Breast epithelium (tissue), 3 donors: Measurements from ENCODE around the gene FHOD3.

ENCODE experiments used
- POLR2A ChIP-seq: fragments of 450-650 bp; IDR thresholded peaks from one replicate; pipeline ENCODE4 v1.6.1; 2016; ENCODE audit warnings: antibody characterized with exemption, mild to moderate bottlenecking, moderate library complexity
- POLR2AphosphoS5 ChIP-seq, 3 donors: sonication (generic); formaldehyde crosslinking; IDR thresholded peaks; one replicate each; pipeline ENCODE4 v1.6.1; 2017; ENCODE audit warnings: antibody characterized with exemption in 3 of 3
- TF ChIP-seq, protein P1 (sequence below), 3 donors: fragments of 450-650 bp; IDR thresholded peaks; one replicate each; pipeline ENCODE4 v1.5.1; 2016 to 2017; ENCODE audit warnings: antibody characterized with exemption in 3 of 3, mild to moderate bottlenecking in 3 of 3, moderate library complexity in 3 of 3

DNA sequence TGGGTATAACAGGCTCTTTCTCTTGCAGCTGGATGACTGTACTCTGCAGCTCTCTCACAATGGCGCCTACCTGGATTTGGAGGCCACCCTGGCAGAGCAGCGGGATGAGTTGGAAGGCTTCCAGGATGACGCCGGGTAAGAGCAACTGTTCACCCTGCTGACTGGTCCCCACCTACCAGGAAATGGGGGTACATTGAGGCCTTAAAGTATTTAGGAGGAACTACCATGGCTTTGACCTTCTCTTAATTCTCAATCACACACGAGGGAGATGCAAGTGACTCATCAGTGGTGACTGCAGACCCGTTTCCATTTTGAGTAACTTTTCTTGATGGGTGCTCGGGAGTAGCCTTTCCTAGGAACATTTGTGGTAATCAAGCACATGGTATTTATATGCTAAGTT lies 58.0 kb downstream of the FHOD3 start:
- TF ChIP-seq, protein P1, sequence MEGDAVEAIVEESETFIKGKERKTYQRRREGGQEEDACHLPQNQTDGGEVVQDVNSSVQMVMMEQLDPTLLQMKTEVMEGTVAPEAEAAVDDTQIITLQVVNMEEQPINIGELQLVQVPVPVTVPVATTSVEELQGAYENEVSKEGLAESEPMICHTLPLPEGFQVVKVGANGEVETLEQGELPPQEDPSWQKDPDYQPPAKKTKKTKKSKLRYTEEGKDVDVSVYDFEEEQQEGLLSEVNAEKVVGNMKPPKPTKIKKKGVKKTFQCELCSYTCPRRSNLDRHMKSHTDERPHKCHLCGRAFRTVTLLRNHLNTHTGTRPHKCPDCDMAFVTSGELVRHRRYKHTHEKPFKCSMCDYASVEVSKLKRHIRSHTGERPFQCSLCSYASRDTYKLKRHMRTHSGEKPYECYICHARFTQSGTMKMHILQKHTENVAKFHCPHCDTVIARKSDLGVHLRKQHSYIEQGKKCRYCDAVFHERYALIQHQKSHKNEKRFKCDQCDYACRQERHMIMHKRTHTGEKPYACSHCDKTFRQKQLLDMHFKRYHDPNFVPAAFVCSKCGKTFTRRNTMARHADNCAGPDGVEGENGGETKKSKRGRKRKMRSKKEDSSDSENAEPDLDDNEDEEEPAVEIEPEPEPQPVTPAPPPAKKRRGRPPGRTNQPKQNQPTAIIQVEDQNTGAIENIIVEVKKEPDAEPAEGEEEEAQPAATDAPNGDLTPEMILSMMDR (IDR thresholded peaks at IDR 0.05): no peak
- TF ChIP-seq POLR2AphosphoS5 (IDR thresholded peaks at IDR 0.05) (no peak), POLR2A (no peak)
